ENCODE results near the gene LRRC4C.

Gene LRRC4C

DNA sequence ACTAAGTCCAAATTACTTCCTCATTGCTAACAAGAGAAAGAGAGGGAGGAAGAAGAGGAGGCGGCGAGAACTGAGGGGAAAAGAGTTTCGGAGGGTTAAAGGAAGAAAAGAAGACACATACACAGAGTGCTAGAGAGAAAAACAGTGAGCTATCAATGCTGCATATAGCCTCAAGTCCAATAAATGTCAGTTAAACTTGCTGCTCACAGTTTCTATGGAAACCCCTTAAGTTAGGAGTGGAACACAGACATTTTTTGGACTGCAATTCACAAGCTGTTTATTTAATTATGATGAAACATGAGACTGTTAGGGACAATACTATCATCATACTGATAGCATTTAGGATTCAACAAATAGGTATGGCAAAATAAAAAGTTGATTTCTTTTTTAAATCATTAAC is 1320.4 kb downstream of the LRRC4C start:
- no peak for DNase-seq

DNA sequence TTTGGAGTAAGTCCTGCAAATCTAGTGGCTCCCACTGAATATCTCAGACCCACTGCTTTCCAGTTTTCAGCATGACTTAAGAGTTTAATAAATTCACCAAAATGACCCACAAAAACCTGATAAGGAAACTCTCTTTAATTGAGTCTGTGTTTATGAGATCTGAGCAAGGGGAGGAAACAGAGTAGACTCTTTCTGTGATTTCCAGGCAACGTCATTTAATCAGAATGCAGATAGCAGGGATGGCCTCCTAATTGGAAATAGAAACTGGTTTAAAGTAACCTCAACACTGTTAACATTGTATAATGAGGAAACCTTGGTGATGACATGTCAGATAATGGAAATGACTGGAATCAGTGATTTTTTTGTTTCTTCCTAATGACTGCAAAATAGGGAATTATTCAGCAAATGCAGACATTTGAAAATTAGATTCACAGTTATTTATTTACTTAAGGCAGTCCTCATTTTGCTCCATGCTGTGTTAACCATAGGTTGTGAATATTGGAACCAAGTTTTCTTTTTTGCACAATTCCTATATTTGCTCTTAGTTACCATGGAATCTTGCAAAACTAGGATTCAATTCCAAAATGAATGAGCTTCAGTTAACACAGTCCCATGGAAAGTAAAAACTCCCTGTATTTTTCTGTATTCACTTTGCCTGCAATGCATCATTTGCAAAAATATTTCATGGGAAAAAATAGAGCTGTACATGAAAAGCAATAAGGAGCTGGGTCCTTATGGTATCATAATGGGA is 1324.5 kb downstream of the LRRC4C start:
- DNase-seq = no peak

DNA sequence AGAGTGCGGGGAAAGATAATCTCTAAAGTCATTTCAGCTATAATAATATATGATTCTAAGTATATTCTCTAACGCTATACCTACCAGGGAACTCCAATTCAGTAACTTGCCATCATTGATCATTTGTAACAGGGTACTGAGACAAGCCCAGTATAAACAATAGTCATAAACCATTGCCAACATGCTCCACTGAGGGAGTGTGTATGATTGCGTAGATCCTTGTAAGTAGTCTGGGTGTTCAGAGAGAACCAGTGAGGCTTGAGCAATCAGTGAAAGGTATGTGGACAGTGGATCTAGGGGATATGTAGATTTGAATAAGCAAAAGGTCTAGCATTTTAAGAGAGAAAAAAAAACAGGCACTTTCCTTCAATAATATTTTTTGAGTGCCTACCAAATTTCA is 1326.0 kb downstream of the LRRC4C start:
- no peak for DNase-seq

DNA sequence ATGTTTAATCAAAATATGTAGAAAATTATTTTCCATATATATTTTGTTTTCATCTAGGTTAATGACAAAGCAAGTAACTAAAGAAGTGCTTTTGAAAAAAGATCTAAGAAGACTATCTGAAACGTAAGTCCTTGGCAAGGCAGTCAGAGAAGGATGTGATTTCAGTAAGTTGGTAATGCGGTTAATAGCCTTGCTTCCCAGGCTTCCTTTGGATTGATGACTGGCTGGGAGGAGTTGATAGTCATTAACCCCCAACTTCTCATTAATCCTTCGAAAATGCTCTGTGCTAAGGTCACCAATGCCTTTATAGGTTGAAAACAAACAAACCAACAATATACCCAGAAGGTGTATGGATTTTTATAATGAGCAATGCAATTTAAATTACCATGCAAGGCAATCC is 1326.5 kb downstream of the LRRC4C start:
- DNase-seq = peak; percentile 50

DNA sequence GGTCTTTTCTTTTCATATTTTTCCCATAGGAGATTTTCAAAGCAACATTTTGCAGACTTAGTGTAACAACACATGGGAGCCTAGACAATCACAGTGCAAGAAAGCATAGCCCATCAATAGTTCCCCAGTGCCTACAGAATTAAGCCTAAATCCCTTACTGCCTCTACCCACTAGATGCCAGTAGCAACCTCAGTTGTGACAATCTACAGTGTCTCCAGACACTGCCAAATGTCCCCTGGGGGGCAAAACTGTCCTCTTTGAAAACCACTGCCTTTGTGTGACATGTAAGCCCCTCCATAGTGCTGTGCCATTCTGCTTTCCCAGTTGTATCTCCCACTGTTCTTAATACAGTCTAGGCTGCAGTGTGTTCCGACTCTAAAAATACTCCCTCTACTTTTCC is 1329.0 kb downstream of the LRRC4C start:
- peak; percentile 67 for DNase-seq

DNA sequence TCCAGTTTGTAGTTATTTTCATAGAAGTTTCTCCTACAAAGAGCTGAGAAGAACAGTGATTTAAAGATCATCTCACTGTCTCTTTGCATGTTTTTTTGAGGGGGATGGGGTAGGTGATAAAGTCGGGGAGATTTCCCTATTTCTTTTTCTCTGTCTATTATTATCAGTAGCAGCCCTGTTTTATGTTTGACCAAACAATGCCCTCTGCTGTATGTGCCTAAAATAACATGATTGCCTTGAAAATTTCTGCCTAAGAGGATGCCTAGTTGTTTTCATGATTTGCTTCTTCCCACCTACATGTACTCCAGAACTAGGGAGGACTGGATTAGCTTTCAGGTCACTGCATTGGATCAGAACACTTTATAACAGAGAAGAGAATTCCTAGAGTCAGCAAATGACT is 1330.2 kb downstream of the LRRC4C start:
- DNase-seq = peak; percentile 42

DNA sequence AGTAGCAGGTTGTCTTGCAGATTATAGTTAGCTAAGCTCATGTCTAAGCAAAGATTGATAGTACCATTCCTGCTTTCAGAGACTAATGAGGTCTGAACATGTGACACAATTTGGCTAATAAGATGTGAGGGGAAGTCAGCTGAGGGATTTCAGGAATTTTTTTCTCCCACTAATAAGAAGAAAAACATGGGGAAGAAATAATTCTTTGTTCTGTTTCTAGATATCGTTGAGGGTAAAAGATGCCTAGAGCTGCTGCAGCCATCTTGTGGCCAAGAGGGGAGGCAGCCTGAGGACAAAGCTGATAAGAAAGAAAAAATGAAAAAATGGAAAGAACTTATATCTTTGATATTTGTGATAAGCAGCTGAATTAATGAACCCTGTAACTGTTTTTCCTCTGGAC is 1334.4 kb downstream of the LRRC4C start:
- DNase-seq = peak; percentile 67

DNA sequence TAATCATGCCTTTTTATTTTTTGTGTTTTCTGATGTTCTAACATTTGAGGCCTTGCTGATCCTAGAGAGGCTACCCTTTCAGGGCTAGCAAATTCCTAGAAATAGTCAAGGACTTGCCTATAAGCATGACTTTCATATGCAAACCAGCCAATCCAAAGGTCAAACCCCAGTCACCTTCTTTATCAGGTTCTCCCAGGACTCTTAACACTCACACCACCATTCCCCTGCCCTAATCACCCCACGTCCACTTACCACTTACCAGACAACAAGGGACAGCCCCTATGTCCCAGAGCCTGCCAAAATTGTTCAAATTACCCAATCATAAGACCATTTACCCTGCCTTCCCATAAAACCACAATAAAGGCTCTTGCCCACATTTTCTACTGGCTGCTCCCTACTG is 1339.8 kb downstream of the LRRC4C start:
- DNase-seq = no peak

DNA sequence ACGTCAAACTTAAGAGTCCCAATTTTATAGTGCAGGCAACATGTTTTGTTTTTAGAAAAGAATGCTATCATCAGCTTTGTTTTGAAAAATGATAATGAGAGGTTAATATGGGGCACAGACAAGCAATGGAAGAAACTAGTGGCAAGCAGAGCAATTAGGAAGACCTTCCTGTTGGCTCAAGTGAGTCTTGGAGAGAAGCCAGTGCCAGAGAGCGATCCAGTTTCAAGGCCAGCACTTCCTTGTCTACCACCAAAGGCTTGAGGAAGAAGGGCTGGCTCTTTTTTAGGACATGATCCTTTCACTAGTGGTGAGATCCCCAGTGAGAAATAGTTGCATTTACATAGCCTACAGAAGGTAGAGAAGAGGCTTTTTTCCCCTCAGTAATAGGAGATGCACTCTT is 1340.7 kb downstream of the LRRC4C start:
- DNase-seq = no peak

DNA sequence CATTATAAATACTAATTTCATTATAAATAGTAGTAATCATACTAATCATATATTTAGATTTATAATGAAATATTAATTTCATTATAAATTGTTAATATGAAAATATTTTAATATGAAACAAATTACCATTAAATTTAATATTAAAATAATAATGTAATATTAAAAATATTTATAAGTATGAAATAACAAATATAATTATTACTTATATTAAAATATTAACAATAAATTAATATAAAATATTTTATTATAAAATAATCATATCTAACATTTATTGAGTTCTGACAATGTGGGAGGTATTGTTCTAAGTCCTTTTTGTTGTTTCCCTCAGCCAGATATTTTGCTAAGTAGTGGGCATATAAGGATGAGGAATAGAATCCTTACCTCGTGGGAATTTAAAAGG is 1341.4 kb downstream of the LRRC4C start:
- no peak for DNase-seq

DNA sequence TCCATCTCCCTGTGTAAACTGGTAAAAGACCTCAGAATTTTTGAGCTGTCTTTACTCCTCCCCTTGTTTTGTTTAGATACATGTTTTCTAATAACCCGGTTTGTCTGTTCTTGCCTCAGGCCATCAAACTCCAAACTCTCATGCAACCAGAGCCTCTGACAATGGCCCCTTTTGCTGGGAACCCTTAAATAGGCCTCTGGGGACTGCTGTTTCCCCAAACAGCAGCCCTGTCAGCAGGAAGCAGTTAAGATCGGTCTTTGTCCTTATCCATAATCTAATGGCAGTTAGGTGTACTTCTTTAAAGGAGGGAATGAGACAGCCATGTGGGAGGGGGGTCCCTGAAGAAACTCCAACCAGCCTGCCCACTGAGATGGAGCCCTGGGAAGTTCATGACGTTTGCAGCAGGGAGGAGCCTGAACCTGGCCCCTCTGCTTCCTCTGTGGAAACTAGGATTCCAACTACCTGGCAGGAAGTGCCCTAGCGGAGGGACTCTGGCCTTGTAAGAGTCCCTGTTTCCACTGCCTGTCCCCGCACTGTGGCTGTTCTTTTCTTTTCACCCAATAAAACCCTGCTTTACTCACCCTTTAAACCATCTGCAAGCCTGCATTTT is 1354.4 kb downstream of the LRRC4C start:
- no peak for DNase-seq

DNA sequence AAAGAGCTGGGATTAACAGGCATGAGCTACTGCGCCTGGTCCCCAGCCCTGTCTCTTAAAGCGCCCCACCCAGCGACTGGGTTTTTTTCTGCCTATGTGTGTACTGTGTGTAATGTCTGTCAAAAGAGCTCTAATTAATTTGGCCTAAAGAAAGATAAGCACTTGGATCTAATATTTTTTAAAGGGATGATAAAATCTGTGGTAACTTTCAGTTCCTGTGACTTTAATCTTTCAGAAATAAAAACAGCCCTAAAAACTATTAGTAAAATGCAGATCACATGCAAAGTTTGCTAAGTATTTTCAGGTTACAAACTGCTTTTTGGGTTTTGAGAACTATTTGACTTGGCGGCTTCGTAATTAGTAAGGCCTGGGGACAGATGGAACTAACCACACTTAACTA is 1358.7 kb downstream of the LRRC4C start:
- DNase-seq = no peak

DNA sequence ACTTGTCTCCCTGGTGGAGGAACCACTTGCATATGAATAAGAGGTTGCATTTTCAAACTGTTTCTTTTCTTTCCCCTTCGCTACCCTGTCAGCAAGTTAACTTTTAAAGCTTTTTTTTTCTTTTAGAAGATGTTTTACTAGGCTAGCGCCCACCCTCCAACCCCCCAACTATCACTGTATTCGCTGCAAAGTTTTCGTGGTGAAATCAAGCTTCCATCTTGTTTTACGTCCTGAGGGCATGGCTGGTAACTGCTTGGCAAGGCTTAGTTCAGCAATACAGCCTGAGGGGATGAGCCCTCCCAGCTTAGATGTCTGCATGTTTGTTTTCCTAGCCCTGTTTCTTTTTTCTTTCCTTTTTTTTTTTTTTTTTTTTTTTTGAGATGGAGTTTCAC is 1359.3 kb downstream of the LRRC4C start:
- DNase-seq = no peak

DNA sequence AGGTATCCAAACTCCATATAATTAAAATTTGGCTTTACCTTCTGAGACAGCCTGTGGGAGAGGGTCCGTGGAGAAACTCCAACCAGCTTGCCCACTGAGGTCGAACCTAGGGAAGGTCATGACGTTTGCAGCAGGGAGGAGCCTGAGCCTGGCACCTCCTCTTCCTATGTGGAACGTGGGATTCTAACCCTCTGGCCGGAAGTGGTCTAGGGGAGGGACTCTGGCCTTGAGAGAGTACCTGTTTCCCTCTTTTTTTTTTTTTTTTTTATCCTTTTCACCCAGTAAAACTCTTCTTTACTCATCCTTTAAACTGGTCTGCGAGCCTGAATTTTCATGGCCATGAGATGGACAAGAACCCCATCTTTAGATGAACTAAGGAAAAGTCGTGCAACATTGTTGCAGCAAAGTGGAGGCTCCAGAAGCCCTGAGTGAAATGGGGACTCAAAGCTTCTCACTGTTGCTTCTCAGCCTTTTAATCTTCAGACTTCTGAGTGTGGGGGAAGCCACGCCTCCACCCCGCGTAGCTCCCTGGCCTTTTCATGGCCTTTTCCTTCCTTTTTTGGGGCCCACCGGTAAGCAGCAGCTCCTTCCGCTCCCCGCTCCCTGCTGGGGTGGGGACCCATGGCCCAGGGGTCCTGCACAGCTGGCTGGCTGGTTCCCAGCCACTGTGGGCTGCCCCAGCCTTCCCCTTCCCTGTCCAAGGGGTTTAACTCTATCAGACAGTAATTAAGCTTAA is 1359.9 kb downstream of the LRRC4C start:
- DNase-seq = no peak

DNA sequence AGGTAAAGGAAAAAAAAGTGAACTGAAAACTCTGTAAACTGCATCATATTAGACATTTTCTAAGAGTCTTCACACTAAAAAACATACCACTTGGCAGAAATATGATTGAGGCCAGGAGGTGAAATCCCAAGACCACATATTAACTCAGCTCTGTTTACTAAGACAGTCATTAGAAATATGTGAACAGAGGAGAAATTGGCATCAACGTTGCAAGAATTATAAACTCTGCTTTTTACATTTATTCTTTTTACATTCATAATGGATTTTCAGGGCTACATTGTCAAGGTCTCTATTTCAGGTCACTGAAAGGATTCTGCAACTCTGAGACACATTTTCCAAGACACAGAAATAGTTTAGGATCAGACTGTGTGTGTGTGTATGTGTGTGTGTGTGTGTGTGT is 1364.0 kb downstream of the LRRC4C start:
- no peak for DNase-seq

DNA sequence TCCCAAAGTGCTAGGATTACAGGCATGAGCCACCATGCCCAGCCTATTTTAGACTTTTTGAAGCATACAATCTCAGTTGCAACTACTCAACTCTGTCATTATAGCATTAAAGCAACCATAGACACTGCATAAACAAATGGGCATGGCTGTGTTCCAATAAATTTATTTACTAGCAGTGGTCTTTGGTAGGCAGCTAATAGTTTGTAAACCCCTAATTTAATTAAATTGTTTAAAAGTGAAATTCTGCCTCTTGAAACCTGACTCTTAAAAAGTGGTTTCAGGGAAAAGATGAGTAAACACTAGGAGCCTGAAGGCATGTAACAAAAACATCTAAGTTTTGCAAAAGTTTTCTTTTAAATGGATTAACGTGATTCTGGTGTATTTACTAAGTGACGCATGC is 1364.5 kb downstream of the LRRC4C start:
- DNase-seq = no peak

DNA sequence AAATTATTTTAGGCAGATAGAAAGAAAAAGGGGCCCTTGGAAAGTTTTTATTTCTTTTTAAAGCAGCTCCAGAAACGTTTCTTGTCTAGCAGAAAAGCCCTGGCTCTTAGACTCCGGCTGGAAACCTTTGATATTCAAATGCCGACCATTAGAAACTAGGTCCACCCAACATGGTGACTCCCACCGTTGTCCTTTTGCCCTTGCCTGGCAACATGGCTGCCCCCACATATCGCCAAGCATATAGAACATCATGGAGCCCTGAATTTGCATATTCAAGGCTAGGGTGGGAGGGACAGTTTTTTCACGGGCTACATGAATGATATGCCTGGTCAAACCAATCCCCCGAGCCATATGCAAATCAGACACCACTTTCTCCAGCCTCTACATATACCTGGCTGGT is 1379.0 kb downstream of the LRRC4C start:
- no peak for DNase-seq
